Stimulated activated effector memory CD8-positive, alpha-beta T cell treated with anti-CD3 and anti-CD28 coated beads, Interleukin-12 subunit alpha, Interleukin-12 subunit beta, amount 100 ng/mL, for 72 hours (primary cell): ENCODE results near the gene WRNIP1.

Experiments
- ATAC-seq: fragments of 150-1000 bp; cut with Tn5 transposase; 2 replicates; pipeline ENCODE4 v1.10.0; 2021
- DNase-seq, 2 donors: peaks; one replicate each; pipeline ENCODE4 v3.0.0; 2021 to 2022; ENCODE audit warnings: low spot score in 2 of 2
- H3K27ac Mint-ChIP-seq: one replicate; pipeline ENCODE4 v1.8.0; 2022; ENCODE audit warnings: mild to moderate bottlenecking, mixed read lengths
- H3K36me3 Mint-ChIP-seq: one replicate; pipeline ENCODE4 v1.8.0; 2022; ENCODE audit warnings: mild to moderate bottlenecking, mixed read lengths
- H3K4me1 Mint-ChIP-seq: one replicate; pipeline ENCODE4 v1.8.0; 2022; ENCODE audit warnings: mixed read lengths
- H3K4me3 Mint-ChIP-seq: one replicate; pipeline ENCODE4 v1.8.0; 2022; ENCODE audit warnings: mild to moderate bottlenecking, mixed read lengths
- H3K9me3 Mint-ChIP-seq: one replicate; pipeline ENCODE4 v1.8.0; 2022; ENCODE audit warnings: mixed read lengths

Gene WRNIP1

DNA sequence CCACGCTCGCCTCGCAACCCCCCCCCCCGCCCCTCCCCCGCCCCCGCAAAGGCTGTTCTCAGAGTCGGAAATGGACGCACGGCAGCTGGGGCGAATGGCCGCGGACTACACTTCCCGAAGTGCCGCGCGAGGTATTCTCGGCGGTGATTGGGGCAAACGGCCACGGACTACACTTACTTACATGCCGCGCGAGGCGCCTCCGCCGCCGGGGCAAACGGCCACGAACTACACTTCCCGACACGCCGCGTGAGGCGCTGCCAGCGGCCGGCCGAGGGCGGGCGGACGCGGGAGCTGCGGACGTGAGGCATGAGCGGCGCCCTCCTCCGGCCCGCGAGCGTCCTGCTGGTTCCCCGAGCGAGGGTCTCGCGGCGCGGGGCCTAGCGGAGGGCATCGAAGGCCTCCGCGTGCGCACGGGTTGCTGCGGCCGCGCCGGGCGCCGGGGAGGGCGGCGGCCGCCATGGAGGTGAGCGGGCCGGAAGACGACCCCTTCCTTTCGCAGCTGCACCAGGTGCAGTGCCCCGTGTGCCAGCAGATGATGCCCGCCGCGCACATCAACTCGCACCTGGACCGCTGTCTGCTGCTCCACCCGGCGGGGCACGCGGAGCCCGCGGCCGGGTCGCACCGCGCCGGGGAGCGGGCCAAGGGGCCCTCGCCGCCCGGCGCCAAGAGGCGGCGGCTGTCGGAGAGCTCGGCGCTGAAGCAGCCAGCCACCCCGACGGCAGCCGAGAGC, at the start of gene WRNIP1:
Gene WRNIP1, plus strand, starts transcription at position 228 of the 730 bp plus-strand sequence. Its CDS starts 230 bp downstream, at position 458.
- H3K4me1 Mint-ChIP-seq: peaks cover 44% of the 10 kb centered on the region

DNA sequence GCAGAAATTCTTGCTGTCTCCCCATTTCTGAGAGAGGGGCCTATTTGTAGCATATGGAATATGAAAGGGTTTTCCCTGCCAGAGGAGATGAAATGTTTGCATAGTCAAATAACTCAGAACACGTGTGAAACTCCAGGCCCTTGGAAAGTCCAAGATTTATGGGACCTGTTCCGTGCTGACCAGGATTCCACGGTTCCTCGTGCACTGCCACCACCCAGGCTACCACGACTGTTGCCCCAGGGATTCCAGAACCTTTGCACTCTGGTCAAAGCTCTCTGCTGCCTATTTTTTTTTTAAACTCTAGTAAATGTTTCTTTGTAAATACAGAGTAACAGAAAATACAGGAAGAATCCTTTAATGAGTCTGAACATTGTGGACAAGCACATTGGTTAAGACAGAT, 49.5 kb upstream of the WRNIP1 start:
- no peaks in the 10 kb centered on the region for H3K9me3 Mint-ChIP-seq
- H3K4me1 Mint-ChIP-seq: no peaks in the 10 kb centered on the region
- H3K36me3 Mint-ChIP-seq: no peaks in the 10 kb centered on the region
- no peak overlapping the region for H3K4me3 Mint-ChIP-seq
- ATAC-seq (no peak), DNase-seq (no peak)
- H3K27ac Mint-ChIP-seq: no peak overlapping the region

More for the DNA sequence above, at the start of gene WRNIP1:
- H3K9me3 Mint-ChIP-seq: no peaks in the 10 kb centered on the region
- DNase-seq (peak; percentile 90 to 96), ATAC-seq (peak; percentile 95)
- peak within 1 kb of the TSS; percentile 85 for H3K4me3 Mint-ChIP-seq
- peak within 1 kb of the TSS; percentile 96 for H3K27ac Mint-ChIP-seq
- peaks cover 40% of the 10 kb centered on the region for H3K36me3 Mint-ChIP-seq

DNA sequence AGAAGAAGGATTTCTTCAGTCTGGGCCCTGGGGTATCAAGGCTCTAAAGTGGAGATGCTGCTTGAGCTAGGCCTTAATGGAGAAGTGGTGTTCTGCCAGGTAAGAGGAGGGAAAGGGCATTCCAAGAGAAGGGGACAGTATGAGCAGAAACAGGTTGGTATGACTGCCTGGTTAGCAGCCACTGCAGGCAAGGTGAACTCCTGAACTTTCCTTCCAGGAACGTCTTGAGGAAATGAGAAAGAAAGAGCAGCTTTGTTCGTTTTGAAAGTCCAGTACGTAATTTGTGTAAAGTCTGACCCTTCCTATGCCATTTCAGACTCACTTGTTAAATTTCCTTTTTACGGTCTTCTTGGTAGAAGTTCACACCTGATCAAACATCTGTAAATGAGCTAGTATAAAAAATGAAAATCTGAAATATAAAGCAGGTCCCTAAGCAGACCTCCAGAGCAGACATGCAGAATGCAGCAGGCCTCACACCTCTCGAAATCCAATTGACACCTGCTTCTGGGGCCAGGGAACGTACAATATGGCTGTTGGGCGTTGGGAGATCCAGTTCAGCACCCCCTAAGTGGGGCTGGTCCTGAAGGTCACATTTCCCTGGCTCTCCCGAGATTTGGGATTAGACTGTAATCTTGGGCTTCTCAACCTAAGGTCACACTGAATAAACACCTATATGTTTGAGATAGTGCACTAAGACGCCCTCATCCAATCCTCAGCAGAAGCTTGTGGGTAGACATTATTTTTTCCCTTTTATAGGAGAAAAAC, 48.1 kb upstream of the WRNIP1 start:
- DNase-seq (no peak), ATAC-seq (no peak)
- Mint-ChIP-seq H3K9me3 (peaks cover 1% of the 10 kb centered on the region), H3K36me3 (no peaks in the 10 kb centered on the region), H3K27ac (no peak overlapping the region), H3K4me3 (no peak overlapping the region), H3K4me1 (no peaks in the 10 kb centered on the region)

DNA sequence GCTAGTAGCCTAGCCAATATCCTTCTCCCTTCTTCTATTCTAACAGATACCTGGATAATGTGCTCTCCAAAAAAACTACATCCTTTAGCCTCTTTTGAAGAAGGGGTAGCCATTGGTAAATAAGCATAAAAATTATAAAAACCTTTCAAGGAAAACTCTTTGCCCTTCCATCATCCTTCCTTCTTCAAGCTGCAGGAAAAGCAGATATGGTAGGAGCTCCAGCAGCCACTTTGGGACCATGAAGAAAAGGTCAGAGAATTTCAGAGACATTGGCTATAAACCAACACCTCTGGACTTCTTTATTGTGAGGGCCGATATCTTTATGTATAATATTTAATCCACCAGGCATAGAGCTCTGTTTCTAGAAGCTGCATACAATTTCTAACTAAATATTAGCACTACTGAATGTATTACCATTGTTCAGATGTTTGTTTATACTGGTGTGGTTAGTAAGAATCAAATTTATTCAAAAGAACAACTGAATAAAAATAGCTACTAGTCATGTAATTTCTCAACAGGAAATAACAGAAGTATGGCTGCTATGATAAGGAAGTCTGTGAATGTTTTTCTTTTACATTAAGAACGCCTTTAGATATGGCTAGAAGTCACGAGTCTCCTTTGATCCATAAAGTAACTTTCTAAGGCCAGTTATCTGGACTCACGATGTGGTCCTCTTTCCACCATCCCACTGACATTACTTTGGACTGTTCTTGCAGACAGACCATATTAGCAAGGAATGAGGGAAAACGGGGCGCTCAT, 46.7 kb upstream of the WRNIP1 start:
- no peak overlapping the region for H3K4me3 Mint-ChIP-seq
- ATAC-seq: no peak
- no peak for DNase-seq
- no peaks in the 10 kb centered on the region for H3K4me1 Mint-ChIP-seq
- H3K36me3 Mint-ChIP-seq: no peaks in the 10 kb centered on the region
- H3K9me3 Mint-ChIP-seq: peaks cover 3% of the 10 kb centered on the region
- H3K27ac Mint-ChIP-seq: no peak overlapping the region

DNA sequence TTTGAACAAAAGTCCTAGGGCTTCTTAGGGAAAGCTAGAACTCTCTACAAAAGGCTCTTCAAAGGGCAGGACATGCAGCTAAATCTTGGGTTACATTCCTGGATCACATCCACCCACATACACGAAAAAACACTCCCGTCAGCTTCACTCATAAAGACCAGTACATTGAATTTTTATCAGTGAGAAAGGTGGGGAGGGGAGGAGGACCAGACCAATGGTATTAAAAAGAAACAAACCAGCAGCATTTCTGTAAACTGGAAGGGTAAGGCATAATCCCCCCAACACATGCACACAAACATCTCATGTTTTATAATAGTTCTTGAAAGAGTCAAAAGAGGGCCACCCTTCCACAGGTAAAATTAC, 46.1 kb upstream of the WRNIP1 start:
- ATAC-seq (no peak), DNase-seq (no peak)
- H3K4me1 Mint-ChIP-seq: no peaks in the 10 kb centered on the region
- H3K27ac Mint-ChIP-seq: no peak overlapping the region
- H3K9me3 Mint-ChIP-seq: peaks cover 3% of the 10 kb centered on the region
- H3K36me3 Mint-ChIP-seq: no peaks in the 10 kb centered on the region
- H3K4me3 Mint-ChIP-seq: no peak overlapping the region

DNA sequence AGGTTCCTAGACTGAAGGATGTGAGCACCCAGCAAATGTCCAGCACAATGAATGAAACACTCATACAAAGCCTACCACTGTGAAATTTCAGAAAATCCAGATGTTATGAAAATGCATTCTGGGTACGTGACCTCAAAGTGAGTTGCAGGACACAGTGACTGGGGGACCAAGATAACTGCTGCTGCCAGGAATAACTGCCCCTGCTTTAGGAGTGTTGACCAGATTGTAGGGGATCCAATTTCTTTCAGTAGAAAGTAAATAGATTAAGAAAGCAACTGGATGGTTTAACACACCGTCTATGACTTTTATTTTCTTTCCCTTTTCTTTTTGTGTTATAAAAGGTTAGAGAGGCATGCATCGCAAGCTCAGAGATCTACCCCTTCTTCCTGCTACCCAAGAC, 44.0 kb upstream of the WRNIP1 start:
- H3K4me3 Mint-ChIP-seq: no peak overlapping the region

DNA sequence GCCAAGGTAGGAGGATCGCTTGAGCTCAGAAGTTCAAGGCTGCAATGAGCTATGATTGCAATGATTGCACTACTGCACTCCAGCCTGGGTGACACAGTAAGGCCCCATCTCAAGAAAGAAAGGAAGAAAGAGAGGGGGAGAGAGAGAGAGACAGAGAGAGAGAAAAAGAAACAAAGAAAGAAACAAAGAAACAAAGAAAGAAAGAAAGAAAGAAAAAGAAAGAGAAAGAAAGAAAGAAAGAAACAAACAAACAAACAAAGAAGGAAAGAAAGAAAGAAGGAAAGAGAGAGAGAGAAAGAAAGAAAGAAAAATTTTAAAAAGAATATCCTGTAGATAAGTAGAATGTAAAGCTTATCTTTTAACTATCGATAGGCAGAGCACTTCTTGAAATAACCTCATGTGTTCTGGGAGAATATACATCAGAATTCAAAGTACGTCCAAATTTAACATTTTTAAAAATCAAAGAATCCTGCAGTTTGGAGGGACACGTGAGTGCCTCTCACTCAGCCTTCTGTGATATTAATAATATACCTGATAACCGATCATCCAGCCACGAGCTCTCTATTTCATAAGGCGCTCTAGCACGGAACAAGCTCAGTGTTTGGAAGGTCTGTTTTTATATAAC, 39.7 kb upstream of the WRNIP1 start:
- DNase-seq (no peak), ATAC-seq (no peak)
- Mint-ChIP-seq H3K36me3 (no peaks in the 10 kb centered on the region), H3K4me3 (no peak overlapping the region), H3K9me3 (peaks cover 3% of the 10 kb centered on the region), H3K27ac (no peak overlapping the region), H3K4me1 (no peaks in the 10 kb centered on the region)

More for the DNA sequence above, 44.0 kb upstream of the WRNIP1 start:
- ATAC-seq (no peak), DNase-seq (no peak)
- H3K36me3 Mint-ChIP-seq: no peaks in the 10 kb centered on the region
- H3K27ac Mint-ChIP-seq: no peak overlapping the region
- peaks cover 3% of the 10 kb centered on the region for H3K9me3 Mint-ChIP-seq
- H3K4me1 Mint-ChIP-seq: no peaks in the 10 kb centered on the region

DNA sequence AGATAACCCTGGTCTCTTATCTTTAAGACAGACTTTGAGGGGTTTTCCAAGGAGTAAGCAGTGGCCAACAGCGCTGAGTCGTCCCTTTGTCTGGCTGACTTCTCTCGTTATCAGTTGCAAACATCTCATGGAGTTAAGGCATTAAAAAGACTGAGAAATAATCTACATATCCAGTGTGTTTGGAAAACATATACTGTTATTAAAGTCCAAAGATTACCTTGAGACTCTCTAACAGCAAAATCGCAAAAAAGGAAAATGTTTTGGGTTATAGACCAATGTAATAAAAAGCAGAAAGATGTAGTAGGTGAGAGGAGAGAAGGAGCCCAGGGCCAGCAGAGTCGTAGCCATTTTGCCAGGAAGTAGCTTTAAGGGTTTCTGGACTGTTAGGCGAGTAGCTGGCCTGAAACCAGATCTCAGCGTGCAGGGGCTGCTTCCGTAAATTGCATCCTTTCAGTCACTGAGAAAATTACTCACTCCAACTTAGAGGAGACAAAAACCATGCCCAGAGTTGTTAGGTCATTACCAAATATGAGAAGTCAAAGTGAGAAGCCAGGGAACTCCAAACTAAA, 39.1 kb upstream of the WRNIP1 start:
- no peak overlapping the region for H3K27ac Mint-ChIP-seq
- DNase-seq (no peak), ATAC-seq (peak; percentile 58)
- H3K9me3 Mint-ChIP-seq: peaks cover 3% of the 10 kb centered on the region
- no peaks in the 10 kb centered on the region for H3K4me1 Mint-ChIP-seq
- no peaks in the 10 kb centered on the region for H3K36me3 Mint-ChIP-seq
- H3K4me3 Mint-ChIP-seq: no peak overlapping the region

DNA sequence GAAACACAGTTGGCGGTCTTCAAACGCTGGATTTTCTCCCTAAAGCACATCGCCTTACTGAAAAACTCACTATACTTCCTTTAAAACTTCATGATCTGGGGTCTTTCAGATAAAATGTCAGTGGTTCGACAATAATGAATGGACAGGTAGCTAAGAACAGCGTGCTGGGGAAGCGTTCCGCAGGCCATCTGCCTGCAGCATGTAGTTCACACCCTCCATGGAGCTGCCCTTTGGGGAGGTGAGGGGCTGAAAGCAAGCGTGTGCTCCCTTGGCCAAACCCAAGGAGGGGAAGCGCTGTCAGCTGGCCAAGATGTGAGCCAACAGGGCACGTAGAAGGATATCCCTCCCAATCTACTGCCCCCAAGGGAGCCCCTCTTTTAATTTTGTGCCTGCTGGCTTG, 35.3 kb upstream of the WRNIP1 start:
- DNase-seq: no peak
- Mint-ChIP-seq H3K4me3 (no peak overlapping the region), H3K27ac (no peak overlapping the region), H3K4me1 (peaks cover 9% of the 10 kb centered on the region), H3K36me3 (no peaks in the 10 kb centered on the region), H3K9me3 (no peaks in the 10 kb centered on the region)
- ATAC-seq: no peak

DNA sequence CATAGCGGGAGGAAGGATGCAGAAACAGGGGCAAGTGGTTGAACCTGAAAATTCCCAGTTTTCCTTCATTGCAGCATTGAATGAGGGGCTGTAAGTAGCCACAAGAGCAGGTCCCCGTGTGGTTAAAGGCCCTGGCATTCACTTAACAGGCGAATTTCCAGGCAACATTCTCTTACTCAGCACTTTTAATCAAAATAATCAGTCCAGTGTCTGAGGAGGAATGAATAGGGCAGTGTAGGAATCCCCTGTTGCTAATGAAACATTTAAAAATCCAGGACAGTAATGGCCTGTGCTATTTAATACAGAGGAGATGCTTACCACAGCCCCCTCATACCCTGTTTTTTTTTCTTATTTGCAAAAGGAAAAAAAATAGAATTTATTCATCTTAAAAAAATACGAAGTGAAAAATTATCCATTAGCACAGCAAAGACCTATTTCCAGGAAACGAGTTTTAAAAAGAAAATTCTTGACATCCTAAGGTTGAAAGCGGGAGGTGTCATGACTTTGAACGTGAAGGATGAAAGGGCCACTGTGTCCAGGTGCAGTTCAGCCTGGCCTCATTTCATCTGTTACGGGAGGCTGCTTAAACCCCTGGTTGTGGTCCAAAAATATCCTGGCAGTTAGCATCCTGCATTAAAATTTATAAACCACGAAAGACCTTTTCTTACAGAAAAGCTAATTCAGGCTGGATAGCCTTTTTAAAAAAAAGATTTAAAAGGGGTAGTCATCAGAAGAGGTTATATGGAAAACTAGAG, 34.7 kb upstream of the WRNIP1 start:
- H3K27ac Mint-ChIP-seq: no peak overlapping the region
- H3K9me3 Mint-ChIP-seq: no peaks in the 10 kb centered on the region
- H3K36me3 Mint-ChIP-seq: no peaks in the 10 kb centered on the region
- H3K4me3 Mint-ChIP-seq: no peak overlapping the region
- H3K4me1 Mint-ChIP-seq: peaks cover 9% of the 10 kb centered on the region
- DNase-seq (no peak), ATAC-seq (no peak)

DNA sequence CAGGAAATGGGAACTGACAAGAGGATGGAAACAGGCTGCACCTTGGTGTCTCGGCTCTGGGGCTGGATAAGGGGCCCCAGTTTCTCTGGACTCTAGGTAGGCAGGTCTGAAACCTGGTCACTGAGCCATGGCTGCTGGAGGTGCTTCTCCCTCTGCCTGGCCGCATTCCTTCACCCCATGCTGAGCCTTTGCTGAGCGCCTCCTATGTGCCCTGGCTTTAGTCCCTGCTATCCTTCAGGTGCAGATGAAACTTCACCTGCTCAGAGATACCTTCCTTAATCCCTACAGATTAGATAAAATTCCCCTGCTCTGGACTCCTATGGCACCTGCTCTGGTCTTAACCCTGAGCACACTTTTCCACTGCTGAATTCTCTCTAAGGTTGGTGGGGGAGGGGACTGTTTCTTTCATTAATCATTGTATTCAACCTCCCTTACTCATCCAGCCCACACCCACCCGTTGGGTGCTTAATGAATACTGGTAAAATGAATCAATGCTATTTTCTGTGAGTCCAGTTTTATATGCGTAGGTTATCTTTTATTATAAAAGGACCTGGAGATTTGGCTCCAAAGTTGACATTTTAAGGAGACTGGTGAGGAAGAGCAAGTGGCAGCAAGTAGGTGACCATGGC, 33.8 kb upstream of the WRNIP1 start:
- ATAC-seq (no peak), DNase-seq (no peak)
- peaks cover 9% of the 10 kb centered on the region for H3K4me1 Mint-ChIP-seq
- no peaks in the 10 kb centered on the region for H3K9me3 Mint-ChIP-seq
- no peaks in the 10 kb centered on the region for H3K36me3 Mint-ChIP-seq
- H3K4me3 Mint-ChIP-seq: no peak overlapping the region
- H3K27ac Mint-ChIP-seq: no peak overlapping the region

DNA sequence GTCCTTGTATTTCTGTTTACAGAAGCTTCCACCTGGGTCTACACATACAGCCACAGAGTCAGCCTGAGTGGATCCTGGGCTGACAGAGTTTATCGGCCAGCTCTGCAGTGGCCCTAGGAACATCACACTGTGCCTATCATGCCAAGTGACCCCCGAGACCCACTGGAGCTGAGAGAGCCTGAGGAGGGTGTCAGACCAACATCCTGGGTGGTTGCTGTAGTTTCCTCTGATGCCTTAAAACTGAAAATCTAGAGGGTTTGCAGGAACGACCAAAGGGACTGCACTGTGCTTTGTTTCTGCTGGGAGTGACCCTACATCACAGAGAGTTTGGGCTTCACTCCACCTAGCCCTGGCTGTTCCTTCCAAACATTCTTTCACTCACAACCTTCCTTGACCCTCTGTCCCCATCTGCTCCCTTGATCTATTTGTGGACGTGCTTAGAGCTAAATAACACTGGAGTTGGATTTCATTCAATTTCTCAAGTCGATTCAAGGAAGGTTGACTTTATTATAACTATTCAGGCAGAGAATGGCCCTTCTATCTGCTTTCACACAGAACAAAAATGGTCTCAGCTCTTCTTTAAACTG, 32.6 kb upstream of the WRNIP1 start:
- Mint-ChIP-seq H3K27ac (no peak overlapping the region), H3K4me1 (peaks cover 12% of the 10 kb centered on the region), H3K36me3 (no peaks in the 10 kb centered on the region), H3K9me3 (no peaks in the 10 kb centered on the region), H3K4me3 (no peak overlapping the region)
- no peak for ATAC-seq
- no peak for DNase-seq

DNA sequence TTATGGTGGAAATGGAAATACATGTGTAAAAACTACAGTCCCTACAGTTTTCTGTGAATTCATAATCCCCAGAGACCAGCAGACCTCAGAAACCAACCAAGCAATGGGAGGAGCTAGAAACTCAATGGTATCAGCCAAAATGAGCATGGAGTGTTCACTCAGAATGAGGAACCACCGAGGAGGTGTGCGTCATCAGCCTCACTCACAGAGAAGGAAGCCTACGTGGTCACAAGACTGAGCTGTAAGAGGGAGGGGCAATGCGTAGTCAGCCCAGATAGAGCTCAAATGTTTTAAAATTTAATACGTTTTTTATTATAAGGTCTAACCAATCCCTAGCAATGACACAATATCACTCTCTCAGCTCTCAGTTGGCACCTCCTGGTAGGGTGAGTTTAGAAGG, 31.9 kb upstream of the WRNIP1 start:
- no peaks in the 10 kb centered on the region for H3K9me3 Mint-ChIP-seq
- ATAC-seq: peak; percentile 98
- DNase-seq: peak in 1 of 2 donors; percentile 61
- H3K36me3 Mint-ChIP-seq: no peaks in the 10 kb centered on the region
- peaks cover 14% of the 10 kb centered on the region for H3K4me1 Mint-ChIP-seq
- H3K4me3 Mint-ChIP-seq: no peak overlapping the region
- H3K27ac Mint-ChIP-seq: peak overlapping the region; percentile 65
